ENCODE data around the gene VPS13C.

DNA sequence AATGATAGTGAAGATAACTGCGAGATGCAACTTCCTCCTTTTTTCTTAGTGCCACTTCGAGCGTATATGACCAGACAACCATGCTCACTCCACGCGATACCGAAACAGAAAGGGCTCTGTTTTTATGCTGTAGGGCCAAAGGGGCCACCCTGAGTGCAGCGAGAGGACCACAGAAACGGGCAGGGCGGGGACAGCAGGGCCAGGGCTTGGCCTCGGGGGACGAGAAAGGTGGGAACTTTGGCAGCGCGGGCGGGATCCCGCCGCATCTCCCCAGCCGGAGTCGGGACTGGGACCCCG, 483 bp downstream of the VPS13C start:
- TF ChIP-seq CTCF (conservative IDR thresholded peaks at IDR 0.05; ENCODE audit: low read depth in 2 of 2), result no peak
- no peak for TF ChIP-seq REST (IDR thresholded peaks at IDR 0.05; ENCODE audit: unreplicated experiment)
- TF ChIP-seq EZH2phosphoT487 (IDR thresholded peaks at IDR 0.05; ENCODE audit: unreplicated experiment), result no peak
- peak; percentile 50 for TF ChIP-seq EZH2 (IDR thresholded peaks at IDR 0.05; ENCODE audit: low read depth, unreplicated experiment)
- TF ChIP-seq CREB1 (CRISPR knock-in tag; IDR thresholded peaks at IDR 0.05; ENCODE audit: low read depth), result no peak
- TF ChIP-seq POLR2AphosphoS5 (IDR thresholded peaks at IDR 0.05; ENCODE audit: low read depth), result no peak
- TF ChIP-seq, protein P1, sequence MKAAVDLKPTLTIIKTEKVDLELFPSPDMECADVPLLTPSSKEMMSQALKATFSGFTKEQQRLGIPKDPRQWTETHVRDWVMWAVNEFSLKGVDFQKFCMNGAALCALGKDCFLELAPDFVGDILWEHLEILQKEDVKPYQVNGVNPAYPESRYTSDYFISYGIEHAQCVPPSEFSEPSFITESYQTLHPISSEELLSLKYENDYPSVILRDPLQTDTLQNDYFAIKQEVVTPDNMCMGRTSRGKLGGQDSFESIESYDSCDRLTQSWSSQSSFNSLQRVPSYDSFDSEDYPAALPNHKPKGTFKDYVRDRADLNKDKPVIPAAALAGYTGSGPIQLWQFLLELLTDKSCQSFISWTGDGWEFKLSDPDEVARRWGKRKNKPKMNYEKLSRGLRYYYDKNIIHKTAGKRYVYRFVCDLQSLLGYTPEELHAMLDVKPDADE (IDR thresholded peaks at IDR 0.05), result no peak
- TF ChIP-seq JUNB (IDR thresholded peaks at IDR 0.05; ENCODE audit: unreplicated experiment), result no peak
- TF ChIP-seq STAT1 (IDR thresholded peaks at IDR 0.05; ENCODE audit: unreplicated experiment), result no peak

All from GM23338 (cell line).